ENCODE data around the gene NELFE.
A peak's percentile ranks its signal among the peaks of the same experiment; 100 is the strongest.

The NELFE gene

DNA sequence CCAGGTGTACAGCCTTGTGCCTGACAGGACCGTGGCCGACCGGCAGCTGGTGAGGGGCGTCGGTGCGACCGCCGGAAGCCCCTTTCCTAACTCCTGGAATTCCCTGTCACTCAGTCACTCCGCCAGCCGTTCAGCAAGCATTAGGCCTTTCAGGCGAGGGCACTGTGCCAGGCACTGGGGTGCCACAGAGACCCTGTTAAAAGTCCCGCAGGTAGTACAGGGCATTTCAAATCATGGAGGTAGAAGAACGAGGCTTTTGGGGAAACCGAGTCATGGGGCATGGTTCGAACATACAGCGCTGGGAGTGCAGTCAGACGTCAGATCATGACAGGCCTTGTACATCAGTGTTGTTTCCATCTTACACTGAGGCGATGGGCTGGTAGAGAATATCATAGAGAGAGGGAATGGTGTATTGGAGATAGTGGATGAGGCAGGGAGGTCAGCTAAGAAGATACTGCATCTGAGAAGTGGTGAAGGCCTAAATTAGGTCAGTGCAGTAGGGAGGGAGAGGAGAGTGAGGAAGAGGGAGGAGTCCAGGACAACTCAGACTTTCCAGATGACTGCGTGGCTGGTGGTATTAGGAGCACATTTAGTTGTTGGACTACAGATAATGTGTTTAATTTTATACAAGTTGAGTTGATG, 14.1 kb upstream of the NELFE start:
- no peak for DNase-seq (ENCODE audit: low read depth, low spot score)

DNA sequence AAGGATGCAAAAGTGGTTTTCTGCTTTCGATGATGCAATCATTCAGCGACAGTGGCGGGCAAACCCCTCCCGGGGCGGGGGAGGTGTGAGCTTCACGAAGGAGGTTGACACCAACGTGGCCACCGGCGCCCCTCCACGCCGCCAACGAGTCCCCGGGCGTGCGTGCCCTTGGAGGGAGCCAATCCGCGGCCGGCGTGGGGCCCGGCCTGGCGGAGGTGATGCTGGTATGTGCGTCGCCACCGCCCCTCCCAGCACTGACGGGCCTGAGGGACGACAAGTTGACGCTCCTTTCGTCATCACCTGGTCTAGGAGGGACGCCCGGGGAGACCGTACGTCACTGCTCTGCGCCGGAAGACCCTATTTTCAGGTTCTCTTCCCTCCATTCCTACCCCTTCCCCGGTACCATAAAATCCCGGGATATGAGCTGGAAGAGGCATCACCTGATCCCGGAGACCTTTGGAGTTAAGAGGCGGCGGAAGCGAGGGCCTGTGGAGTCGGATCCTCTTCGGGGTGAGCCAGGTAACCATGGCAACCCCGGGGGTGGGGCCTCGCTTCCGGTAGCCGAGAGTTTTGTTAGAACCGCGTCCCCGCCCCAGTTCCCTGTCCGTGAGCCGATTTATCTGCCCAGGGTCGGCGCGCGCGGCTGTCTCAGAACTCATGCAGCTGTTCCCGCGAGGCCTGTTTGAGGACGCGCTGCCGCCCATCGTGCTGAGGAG, 13.4 kb upstream of the NELFE start, which contains the start of gene DXO:
DXO (minus strand) TSS at position 146 of the 716 bp plus-strand sequence. CDS start 463 bp downstream, outside the sequence.
- DNase-seq (ENCODE audit: low read depth, low spot score), result peak; percentile 95

DNA sequence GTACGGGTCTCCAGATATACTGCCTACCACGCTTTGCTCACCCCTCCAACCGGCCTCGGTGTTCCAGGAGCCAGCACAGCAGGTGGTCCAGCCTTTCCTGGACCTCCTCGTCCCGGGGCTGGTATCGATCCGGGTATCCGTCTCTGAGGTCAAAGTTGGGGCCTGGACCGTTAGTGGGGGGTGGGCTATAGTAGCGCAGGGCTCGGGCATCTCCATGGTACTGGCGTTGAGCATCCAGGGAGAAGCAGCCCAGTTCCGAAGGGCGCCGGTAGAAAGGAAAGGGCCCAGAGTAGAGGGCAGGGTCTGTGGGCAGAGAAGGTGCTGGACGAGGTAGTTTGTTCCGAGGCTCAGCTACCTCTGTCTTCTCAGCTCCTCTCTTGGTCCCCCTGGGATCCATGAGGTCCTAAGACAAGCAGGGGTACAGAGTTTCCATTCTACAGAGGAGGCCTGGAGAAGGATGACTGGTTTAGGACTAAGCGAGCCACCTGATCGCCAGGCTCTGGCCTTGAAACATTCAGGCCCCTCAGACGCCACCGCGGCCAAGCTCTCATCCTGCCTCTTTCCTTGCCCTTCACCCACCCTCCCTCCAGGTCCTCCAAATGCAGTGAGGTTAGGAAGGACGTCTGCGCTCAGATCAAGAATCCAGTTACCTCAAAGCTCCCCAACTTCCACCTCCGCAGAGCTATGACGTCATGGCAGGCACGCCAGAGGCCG, 12.7 kb upstream of the NELFE start:
- DNase-seq (ENCODE audit: low read depth, low spot score), result no peak

DNA sequence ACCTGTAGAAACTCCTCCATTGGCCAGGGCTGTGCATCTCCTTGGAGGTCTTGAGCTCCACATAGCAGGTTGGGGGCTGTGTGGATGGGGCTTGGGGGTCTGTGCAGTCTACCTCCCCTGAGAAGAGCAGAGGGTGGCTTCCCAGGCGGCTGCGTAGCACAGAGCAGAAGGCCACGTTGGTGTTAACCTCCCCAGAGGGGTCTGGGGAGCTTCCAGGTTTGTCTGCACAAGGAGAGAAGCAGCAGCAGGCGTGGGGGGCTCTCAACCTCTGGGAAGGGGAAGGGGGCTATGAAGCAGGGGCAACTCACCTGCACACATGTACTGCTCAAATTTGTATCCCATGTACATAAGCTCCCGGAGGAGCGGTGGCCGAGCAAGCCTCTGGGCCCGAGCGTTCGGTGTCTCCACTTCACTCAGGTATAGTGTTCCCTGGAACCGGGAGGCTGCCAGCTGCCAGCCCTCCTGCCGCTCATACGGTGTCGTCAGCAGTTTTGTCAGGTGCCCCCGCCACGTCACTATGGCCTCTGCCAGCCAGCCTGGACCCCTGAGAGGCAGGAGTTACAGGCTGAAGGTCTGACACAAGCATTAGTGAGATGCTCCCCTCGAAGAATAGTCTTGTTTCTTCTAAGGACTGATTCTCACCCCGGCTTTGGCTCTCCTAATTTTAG, 12.0 kb upstream of the NELFE start:
- no peak for DNase-seq (ENCODE audit: low read depth, low spot score)

DNA sequence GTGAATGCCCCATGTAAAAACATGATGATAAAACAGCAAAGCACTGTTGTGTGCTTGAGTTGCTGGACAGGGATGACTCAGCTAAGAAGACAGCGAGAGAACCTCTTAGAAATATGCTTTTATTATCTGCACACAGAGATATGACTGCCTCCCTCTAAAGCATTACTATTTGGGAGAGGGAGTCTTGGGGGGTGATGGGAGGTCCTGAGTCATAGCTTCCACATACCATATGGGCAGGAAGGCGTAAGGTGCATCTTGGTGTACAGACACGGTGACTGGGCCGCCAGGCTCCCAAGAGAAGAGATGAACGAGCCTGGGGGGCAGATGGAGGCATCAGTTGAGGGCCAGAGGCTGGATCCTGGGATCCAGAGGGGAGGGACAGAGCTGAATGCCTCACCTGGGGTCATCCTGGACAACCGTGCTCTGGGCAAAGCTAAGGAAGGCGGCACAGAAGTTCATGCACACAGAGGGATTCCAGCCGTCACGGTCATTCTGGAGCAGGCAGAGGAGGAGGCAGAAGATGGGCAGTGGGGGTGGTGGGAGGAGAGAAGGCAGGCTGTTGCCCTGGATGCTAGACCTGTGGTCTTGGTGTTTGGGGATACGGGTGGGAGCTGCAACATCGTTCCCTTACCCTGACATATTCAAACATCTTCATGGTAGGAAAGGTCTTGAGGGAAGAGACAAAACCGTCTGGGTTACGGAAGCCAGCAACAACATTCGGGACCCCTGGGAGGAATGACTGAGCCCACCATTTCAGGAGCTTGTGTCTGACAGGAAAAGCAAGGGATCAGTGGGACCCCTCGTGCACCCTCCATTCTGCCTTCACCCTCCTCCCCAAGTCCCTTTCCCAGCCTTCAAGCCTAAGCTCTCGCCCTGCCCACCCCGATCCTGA, 11.2 kb upstream of the NELFE start:
- no peak for DNase-seq (ENCODE audit: low read depth, low spot score)

DNA sequence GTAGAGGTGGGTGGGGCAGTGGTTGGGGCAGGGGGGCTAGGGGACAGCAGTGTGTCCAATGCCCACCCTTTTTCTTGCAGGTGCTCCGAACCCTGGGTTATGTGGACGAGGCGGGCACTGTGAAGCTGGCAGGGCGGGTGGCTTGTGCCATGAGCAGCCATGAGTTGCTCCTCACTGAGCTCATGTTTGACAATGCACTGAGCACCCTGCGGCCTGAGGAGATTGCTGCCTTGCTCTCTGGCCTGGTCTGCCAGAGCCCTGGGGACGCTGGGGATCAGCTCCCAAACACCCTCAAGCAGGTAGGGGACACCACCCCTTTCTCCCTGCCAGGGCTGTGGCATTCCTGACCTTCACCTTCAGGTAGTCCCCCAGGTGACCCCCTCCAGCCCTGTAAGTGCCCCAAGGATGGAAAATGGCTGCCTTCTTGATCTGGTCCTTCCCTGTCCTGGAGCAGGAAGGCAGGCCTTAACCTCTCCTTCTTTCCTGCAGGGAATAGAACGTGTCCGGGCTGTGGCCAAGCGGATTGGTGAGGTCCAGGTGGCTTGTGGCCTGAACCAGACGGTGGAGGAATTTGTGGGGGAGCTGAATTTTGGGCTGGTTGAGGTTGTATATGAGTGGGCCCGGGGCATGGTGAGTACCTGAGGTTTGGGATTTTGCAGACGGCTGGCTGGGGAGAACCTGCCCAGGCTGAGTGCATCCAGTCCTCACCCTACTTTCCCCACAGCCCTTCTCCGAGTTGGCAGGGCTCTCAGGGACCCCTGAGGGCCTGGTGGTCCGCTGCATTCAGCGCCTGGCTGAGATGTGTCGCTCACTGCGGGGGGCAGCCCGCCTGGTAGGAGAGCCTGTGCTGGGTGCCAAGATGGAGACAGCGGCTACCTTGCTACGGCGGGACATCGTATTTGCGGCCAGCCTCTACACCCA, 10.3 kb upstream of the NELFE start:
- no peak for DNase-seq (ENCODE audit: low read depth, low spot score)

DNA sequence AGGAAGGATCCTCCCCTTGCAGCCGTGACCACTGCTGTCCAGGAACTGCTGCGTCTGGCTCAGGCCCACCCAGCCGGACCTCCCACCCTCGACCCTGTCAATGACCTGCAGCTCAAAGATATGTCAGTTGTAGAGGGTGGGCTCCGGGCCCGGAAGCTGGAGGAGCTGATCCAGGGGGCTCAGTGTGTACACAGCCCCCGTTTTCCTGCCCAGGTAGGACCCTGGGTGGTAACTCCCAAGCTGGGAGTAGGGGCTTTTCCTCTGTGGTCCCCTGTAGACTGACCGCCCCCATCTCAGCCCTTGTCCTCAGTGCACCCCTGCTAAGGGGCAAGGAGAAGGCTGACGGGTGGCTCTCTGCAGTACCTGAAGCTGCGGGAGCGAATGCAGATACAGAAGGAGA, 9.6 kb upstream of the NELFE start:
- no peak for DNase-seq (ENCODE audit: low read depth, low spot score)

DNA sequence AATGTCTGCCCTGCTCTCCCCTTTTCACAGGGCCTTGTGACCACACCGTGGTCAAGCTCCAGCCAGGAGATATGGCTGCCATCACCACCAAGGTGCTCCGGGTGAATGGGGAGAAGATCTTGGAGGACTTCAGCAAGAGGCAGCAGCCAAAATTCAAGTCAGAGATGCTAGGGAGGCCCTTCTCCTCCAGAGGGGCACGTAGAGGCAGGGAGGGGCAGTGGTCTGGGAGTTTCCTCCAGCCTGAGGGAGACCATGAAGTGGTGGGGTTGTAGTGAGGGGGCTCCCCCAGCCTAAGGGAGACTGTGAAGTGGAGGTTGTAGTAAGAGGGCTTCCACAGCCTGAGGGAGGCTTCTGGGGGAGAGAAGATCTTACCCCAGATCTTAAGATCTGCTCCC, 9.2 kb upstream of the NELFE start:
- no peak for DNase-seq (ENCODE audit: low read depth, low spot score)

DNA sequence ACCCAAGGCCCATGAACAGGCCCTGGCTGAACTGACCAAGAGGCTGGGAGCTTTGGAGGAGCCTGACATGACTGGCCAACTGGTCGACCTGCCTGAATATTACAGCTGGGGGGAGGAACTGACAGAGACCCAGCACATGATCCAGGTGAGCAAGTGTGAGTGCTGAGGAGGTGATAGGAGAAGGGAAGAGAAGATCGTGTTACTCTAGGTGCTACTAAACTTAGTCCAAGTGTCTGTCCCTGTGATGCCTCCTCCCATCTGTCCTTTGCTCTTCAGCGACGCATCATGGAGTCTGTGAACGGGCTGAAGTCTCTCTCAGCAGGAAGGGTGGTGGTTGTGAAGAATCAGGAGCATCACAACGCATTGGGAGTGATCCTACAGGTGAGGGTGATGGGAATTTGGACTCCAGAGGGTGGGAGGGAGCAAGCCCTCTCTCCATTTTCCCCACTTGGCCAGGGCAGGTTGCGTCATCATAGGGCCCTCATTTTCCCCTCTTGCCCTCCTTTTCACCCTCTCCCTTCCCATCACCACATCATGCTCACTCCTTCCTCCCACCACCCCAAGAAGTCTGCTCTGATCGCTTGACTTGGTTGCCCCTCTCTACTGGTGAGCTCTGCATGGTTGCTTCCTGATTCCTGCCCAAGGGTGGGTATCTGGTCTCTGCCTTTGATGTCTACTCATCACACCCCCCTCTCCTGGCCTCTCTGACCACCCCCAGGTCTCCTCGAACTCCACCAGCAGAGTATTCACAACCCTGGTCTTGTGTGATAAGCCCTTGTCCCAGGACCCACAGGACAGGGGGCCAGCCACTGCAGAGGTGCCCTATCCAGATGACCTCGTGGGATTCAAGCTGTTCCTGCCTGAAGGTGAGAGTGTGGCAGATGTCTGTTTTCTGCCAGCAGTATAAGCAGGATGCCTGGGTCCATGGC, 8.5 kb upstream of the NELFE start:
- no peak for DNase-seq (ENCODE audit: low read depth, low spot score)

DNA sequence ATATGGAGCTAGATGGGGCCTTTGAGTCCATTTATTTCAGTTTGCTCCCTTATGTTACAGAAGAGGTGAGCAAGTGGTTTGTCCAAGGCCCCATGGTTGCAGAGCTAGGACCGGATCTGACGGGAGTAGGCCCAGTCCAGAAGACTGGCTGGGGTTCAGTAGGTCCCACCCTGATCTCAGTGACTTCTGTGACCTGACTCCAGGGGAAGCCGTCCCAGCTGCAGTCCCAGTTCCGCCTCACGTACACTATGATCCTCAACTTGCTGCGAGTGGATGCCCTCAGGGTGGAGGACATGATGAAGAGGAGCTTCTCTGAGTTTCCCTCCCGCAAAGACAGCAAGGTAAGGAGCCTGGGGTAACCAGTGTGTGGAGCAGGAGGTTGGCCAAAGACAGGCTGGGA, 7.7 kb upstream of the NELFE start:
- DNase-seq (ENCODE audit: low read depth, low spot score), result no peak

DNA sequence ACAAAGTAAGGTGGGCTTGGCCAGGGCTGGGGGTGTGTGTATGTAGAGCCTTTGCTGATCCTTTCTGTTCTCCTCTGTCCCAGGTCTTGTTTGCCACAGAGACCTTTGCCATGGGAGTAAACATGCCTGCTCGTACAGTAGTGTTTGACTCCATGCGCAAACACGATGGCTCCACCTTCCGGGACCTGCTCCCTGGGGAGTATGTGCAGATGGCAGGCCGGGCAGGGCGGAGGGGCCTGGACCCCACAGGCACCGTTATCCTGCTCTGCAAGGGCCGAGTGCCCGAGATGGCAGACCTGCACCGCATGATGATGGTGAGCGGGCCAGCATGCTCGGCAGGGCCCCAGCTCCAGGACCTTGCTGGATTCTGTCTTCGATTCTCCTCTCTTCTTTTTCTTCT, 6.9 kb upstream of the NELFE start:
- DNase-seq (ENCODE audit: low read depth, low spot score), result no peak

DNA sequence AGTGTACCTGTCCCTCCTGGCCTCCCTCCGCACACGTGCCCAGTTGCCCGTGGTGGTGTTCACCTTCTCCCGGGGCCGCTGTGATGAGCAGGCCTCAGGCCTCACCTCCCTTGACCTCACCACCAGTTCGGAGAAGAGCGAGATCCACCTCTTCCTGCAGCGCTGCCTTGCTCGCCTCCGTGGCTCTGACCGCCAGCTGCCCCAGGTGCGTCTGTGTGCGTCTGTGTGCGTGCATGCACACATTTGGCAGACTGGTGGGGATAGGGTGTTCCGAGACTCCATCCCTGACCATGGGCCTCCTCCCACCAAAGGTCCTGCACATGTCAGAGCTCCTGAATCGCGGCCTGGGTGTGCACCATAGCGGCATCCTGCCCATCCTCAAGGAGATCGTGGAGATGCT, 5.2 kb upstream of the NELFE start:
- no peak for DNase-seq (ENCODE audit: low read depth, low spot score)

DNA sequence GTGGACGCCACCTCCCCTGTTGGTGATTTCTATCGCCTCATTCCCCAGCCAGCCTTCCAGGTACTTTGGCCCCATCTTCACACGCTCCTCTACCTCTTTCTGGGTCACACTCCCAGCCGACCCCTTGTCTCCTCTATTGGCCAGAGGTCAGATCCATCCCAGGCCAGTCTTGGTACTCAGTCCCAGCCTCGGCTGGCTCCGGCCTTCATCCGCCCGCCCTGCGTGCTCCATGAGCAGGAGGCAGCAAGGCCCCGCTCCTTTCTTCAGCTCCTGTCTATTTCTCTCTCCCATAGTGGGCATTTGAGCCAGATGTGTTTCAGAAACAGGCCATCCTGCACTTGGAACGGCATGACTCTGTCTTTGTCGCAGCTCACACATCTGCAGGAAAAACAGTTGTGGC, 2.8 kb upstream of the NELFE start:
- no peak for DNase-seq (ENCODE audit: low read depth, low spot score)

DNA sequence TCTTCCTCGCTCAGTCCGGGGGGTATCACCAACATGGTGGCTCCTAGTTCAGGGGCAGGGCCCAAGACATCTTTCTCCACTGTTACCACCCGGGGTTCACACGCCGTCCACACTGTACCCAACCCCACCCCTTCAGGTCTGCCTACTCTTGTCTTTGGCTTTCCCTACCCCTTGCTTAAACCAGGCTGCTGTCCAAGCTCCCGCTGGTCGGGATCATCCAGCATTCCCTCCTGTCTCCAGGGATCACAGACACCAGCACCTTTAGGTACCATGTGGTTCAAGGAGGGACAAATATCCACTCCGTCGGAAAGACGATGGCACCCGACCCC, 395 bp downstream of the NELFE start:
- no peak for DNase-seq (ENCODE audit: low read depth, low spot score)

DNA sequence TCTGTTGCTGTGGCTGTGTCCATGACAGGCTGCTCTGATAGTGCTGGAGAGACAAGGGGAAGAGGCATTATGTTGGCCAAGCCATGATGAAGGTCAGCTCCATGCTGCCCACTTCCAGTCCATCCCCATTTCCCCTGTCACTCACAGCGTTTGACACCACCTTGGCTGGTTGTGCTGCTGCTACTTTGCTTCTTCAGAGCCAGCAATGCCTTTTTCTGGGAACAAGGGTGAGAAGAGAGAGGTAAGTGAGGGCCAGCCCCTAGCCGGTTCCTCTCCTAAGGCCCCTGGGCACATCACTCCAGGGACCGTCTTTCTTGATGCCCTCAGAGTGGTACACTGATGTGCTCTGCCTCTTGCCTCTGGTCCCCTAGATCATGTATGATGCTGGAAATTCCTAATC, 2.0 kb downstream of the NELFE start:
- no peak for DNase-seq (ENCODE audit: low read depth, low spot score)

DNA sequence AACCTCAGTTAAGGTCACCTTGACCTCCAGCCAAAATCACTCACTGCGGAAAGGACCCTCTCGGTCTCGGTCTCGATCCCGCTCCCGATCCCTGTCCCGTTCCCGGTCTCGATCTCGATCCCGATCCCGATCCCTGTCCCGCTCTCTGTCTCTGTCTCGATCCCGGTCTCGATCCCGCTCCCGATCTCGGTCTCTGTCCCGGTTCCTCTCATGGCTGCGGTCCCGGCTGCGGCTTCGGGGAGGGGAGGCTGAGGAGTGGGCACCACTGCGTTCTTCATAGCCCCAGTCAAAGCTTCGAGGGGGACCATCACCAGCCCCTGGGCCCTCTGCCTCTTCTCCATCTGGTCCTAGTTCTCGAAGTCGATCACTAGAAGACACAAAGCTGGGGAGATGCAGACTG, 4.3 kb downstream of the NELFE start:
- no peak for DNase-seq (ENCODE audit: low read depth, low spot score)

DNA sequence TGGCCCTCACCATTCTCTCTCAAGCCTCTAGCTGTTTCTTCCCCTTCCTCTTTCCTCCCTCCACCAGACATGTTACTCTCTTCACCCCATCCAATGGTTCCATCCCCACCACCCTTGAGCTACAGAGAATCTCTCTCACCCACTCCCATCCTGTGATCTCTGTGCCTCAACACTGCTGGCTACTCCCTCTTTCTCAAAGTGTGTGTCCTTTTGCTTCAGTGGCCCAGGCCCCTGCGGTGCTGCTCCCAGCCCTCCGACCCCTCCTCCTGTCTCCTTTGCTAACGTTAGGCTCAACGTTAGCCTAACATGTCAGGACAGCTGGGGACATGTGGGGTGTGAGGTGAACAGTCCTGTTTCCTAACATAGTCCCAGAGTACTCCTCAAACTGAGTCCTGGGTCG, 5.9 kb downstream of the NELFE start:
- no peak for DNase-seq (ENCODE audit: low read depth, low spot score)

DNA sequence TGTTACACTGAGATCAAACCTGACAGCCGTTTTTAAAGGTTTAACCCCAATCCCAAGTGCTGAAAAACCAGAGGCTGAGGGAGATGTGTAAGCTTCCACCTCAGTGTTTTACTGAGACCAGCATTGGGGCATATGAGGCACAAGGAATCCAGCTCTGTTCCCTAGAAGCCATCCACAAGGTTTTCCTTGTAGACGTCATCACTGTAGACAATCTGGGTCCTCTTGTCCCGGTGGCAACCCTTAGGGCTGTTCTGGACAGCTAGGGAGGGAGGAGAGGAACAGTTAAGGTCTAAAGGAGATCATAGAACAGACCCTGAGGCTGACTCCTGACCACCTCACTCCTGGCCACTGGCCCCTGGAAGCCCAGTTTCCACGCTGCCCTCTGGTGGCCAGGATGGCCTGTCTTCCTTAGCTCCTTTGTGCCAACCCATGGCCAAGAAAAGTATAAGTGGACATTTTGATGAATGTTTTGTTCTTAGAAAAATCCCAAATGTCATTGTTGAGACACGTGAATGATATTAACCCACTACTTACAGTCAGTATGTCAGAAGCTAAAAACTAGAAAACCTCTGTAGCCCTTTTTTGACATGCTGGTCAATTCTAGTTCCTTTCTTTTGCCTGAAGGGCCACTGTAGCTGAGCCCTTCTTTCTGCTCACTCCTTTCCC, 6.5 kb downstream of the NELFE start:
- no peak for DNase-seq (ENCODE audit: low read depth, low spot score)
